Endothelial cell of umbilical vein (primary cell): Measurements from ENCODE around the gene ABCB6. TPM values are rescaled to one million over a fixed set of nuclear protein-coding genes. Genes with fewer than 3 reads are reported as not detected.

ENCODE experiments used
- BruUV-seq: library from RNA; stranded (reverse); fragments of 400-500 nt; replicated peaks from 2 replicates; lab custom pipeline; 2021; lab: Mats Ljungman, UMichigan
- CTCF ChIA-PET: fragments of 300-600, 350-600 bp; sonication (Branson Sonifier 250); formaldehyde crosslinking; loops from one replicate; lab custom pipeline; 2021; ENCODE audit warnings: antibody characterized with exemption, inconsistent platforms; lab: Charles Lee
- POLR2A ChIA-PET: fragments of 300-600, 350-600 bp; sonication (Branson Sonifier 250); formaldehyde crosslinking; loops from one replicate; lab custom pipeline; 2021; ENCODE audit warnings: antibody characterized with exemption, inconsistent platforms; lab: Charles Lee
- DNase-seq: peaks from one replicate; pipeline ENCODE4 v3.0.0-alpha.2; 2011; ENCODE audit warnings: low read depth, low spot score
- FAIRE-seq: peaks from 2 replicates; lab custom pipeline; 2011; peaks lifted over from hg19 to GRCh38; lab: Jason Lieb, UNC
- H2AFZ ChIP-seq: 2 replicates; pipeline ENCODE4 v1.6.0; 2012; ENCODE audit warnings: low read depth, low read length, control low read depth, inconsistent platforms
- H3K27ac ChIP-seq: 2 replicates; pipeline ENCODE4 v1.5.1; 2011; ENCODE audit warnings: low read depth, mild to moderate bottlenecking, control low read depth, low read length, moderate library complexity; ENCODE audit not compliant: insufficient read depth
- H3K27me3 ChIP-seq, 2 experiments: 2 replicates each; pipeline versions ENCODE4 v1.6.0 to v1.6.1; 2011; ENCODE audit warnings: low read length in 2 of 2, mixed read lengths in 1 of 2; ENCODE audit not compliant: control insufficient read depth in 2 of 2, insufficient read depth in 2 of 2
- H3K36me3 ChIP-seq, 2 experiments: 2 replicates in 1 of 2; 3 replicates in 1 of 2; pipeline ENCODE4 v1.5.1; 2011; ENCODE audit warnings: low read length in 2 of 2, mild to moderate bottlenecking in 1 of 2, moderate library complexity in 1 of 2; ENCODE audit not compliant: control insufficient read depth in 2 of 2, insufficient read depth in 2 of 2; ENCODE audit errors: extremely low read depth in 1 of 2
- H3K4me1 ChIP-seq: 3 replicates; pipeline ENCODE4 v1.5.1; 2011; ENCODE audit warnings: mild to moderate bottlenecking, low read length; ENCODE audit not compliant: control insufficient read depth, insufficient read depth; ENCODE audit errors: extremely low read depth
- H3K4me2 ChIP-seq: 2 replicates; pipeline ENCODE4 v1.6.1; 2011; ENCODE audit warnings: low read length, control low read depth, mixed read lengths; ENCODE audit not compliant: insufficient read depth
- H3K4me3 ChIP-seq, 3 experiments: fragments of 200-600 bp in 1 of 3; sonication (generic), shearing (Covaris generic) in 1 of 3; replicated peaks in 1 of 3; 2 replicates each; pipeline ENCODE4 v1.5.1; 2011 to 2016; ENCODE audit warnings: control low read depth in 3 of 3, low read length in 3 of 3, mild to moderate bottlenecking in 2 of 3, inconsistent platforms in 1 of 3, low read depth in 1 of 3, moderate library complexity in 1 of 3; ENCODE audit not compliant: insufficient read depth in 1 of 3
- H3K79me2 ChIP-seq: 2 replicates; pipeline ENCODE4 v1.6.0; 2012; ENCODE audit warnings: low read length, inconsistent platforms; ENCODE audit not compliant: control insufficient read depth, insufficient read depth
- H3K9ac ChIP-seq: replicated peaks from 2 replicates; pipeline ENCODE3; 2011; ENCODE audit warnings: low read length, control low read depth; ENCODE audit not compliant: insufficient read depth; ENCODE audit errors: extremely low read depth
- H3K9me1 ChIP-seq: replicated peaks from 3 replicates; pipeline ENCODE4 v1.6.0; 2011; ENCODE audit warnings: mild to moderate bottlenecking, low read length; ENCODE audit not compliant: control insufficient read depth, insufficient read depth; ENCODE audit errors: extremely low read depth
- H3K9me3 ChIP-seq: replicated peaks from 2 replicates; pipeline ENCODE4 v1.5.1; 2012; ENCODE audit warnings: low read length, inconsistent platforms; ENCODE audit not compliant: control insufficient read depth, insufficient read depth
- H4K20me1 ChIP-seq: replicated peaks from 2 replicates; pipeline ENCODE3; 2011; ENCODE audit warnings: mild to moderate bottlenecking, low read length; ENCODE audit not compliant: control insufficient read depth, insufficient read depth; ENCODE audit errors: extremely low read depth
- CTCF ChIP-seq, 2 donors: IDR thresholded peaks; 1 replicate in 1 of 2; 2 replicates in 1 of 2; pipeline ENCODE4 v1.5.1; 2011; ENCODE audit warnings: low read length in 2 of 2, mild to moderate bottlenecking in 2 of 2, moderate library complexity in 2 of 2, control low read depth in 1 of 2, inconsistent platforms in 1 of 2, low read depth in 1 of 2; ENCODE audit not compliant: insufficient read depth in 1 of 2; ENCODE audit errors: extremely low read depth in 1 of 2
- EZH2 ChIP-seq: IDR thresholded peaks from 2 replicates; pipeline ENCODE4 v1.6.1; 2012; ENCODE audit warnings: borderline replicate concordance, low read depth, mild to moderate bottlenecking, moderate library complexity, low read length, inconsistent platforms; ENCODE audit not compliant: severe bottlenecking
- FOS ChIP-seq: IDR thresholded peaks from 2 replicates; pipeline ENCODE4 v1.6.1; 2011; ENCODE audit warnings: mild to moderate bottlenecking, low read length, moderate library complexity, borderline replicate concordance; ENCODE audit not compliant: insufficient read depth
- GATA2 ChIP-seq: IDR thresholded peaks from 2 replicates; pipeline ENCODE4 v1.7.0; 2011; ENCODE audit warnings: low read depth, mild to moderate bottlenecking, moderate library complexity, mixed read lengths, low read length; ENCODE audit not compliant: insufficient read length, insufficient read depth
- JUN ChIP-seq: IDR thresholded peaks from 2 replicates; pipeline ENCODE4 v1.6.1; 2011; ENCODE audit warnings: borderline replicate concordance, low read depth; ENCODE audit not compliant: insufficient read length, insufficient read depth
- MAX ChIP-seq: IDR thresholded peaks from 2 replicates; pipeline ENCODE4 v1.6.1; 2011; ENCODE audit not compliant: insufficient read depth, insufficient read length
- MYC ChIP-seq: IDR thresholded peaks from one replicate; pipeline ENCODE4 v1.6.1; 2011; ENCODE audit warnings: mild to moderate bottlenecking, low read depth, low read length
- POLR2A ChIP-seq: IDR thresholded peaks from 2 replicates; pipeline ENCODE4 v1.6.1; 2012; ENCODE audit warnings: low read depth, mild to moderate bottlenecking, control low read depth, low read length
- POLR2AphosphoS5 ChIP-seq: IDR thresholded peaks from 2 replicates; pipeline ENCODE4 v1.6.1; 2012; ENCODE audit warnings: low read depth, mild to moderate bottlenecking, control low read depth, low read length, moderate library complexity; ENCODE audit not compliant: insufficient read depth
- dilution Hi-C: fragments of 300-500 bp; cut with MboI; formaldehyde crosslinking; loops from one replicate; pipeline ENCODE4 v1.15.0; 2019; ENCODE audit warnings: low sequenced_read_pairs; ENCODE audit not compliant: extremely low pct_ligation_motif_present
- intact Hi-C: fragments of 100-400 bp; cut with micrococcal nuclease; formaldehyde crosslinking; loops from one replicate; pipeline ENCODE4 v1.10.0; 2022
- polyA plus RNA-seq, 4 experiments: library from polyadenylated mRNA; depleted of rRNA in 3 of 4; stranded (reverse) in 3 of 4; unstranded in 1 of 4; fragments of >200 nt; gene quantifications; 2 replicates each; pipeline versions ENCODE4 v1.2.1 to v1.2.3, GENCODE V29; 2011 to 2012; ENCODE audit warnings: missing spikeins in 1 of 4
- total RNA-seq: library from RNA; stranded (reverse); gene quantifications from 2 replicates; pipeline ENCODE4 v1.2.3, GENCODE V29; 2021

The ABCB6 gene
- total and polyA plus RNA-seq, 2 donors (not counting 3 experiments of a cell fraction or from before 2014, with no cell fraction given): 25.7 to 32.5 TPM

- Histone ChIP-seq H3K4me3 (no peak overlapping the region), H3K27ac (no peak overlapping the region), H2AFZ (no peak overlapping the region), H3K27me3 (no peaks in the 10 kb centered on the region), H3K9me3 (no peaks in the 10 kb centered on the region), H3K9me1 (no peaks in the 10 kb centered on the region), H3K4me1 (peaks cover 11% of the 10 kb centered on the region), H3K9ac (no peak overlapping the region), H3K4me2 (no peak overlapping the region), H3K79me2 (peaks cover 16% of the 10 kb centered on the region), H4K20me1 (no peaks in the 10 kb centered on the region), H3K36me3 (peaks cover 15 to 39% of the 10 kb centered on the region in 2 experiments)
- intact Hi-C loops: no loop called here
- CTCF ChIA-PET: interaction anchor here (0.7 to 1.5 kb wide), 2 partner anchors 11 to 29 kb away, joined by 3 to 4 read pairs; no protein-coding TSS in a partner anchor
- no TSS peak for BruUV-seq
- POLR2A ChIA-PET: no interaction called here
- no peak for TF ChIP-seq POLR2AphosphoS5
- DNase-seq: no peak
- dilution Hi-C loops: no loop called here
- no peak for FAIRE-seq
Measured at GRCh38 chr2:219182331-219183150, 36.2 kb downstream of the ABCB6 start.

- intact Hi-C loops (no loop called here), dilution Hi-C loops (no loop called here)
- POLR2A ChIA-PET: no interaction called here
- Histone ChIP-seq H3K9me3 (no peaks in the 10 kb centered on the region), H3K9ac (no peak overlapping the region), H2AFZ (no peak overlapping the region), H4K20me1 (no peaks in the 10 kb centered on the region), H3K27ac (no peak overlapping the region), H3K4me3 (no peak overlapping the region), H3K4me1 (peaks cover 18% of the 10 kb centered on the region), H3K9me1 (no peaks in the 10 kb centered on the region), H3K36me3 (peaks cover 15 to 39% of the 10 kb centered on the region in 2 experiments), H3K4me2 (no peak overlapping the region), H3K79me2 (peaks cover 16% of the 10 kb centered on the region), H3K27me3 (no peaks in the 10 kb centered on the region)
- no peak for TF ChIP-seq MYC
- no peak for TF ChIP-seq POLR2A
- TF ChIP-seq GATA2: no peak
- no peak for TF ChIP-seq FOS
- TF ChIP-seq EZH2: no peak
- no peak for TF ChIP-seq MAX
- TF ChIP-seq CTCF (IDR thresholded peaks at IDR 0.05; ENCODE audit: extremely low read depth in 1 of 2, insufficient read depth in 1 of 2, low read depth in 1 of 2, low read length in 2 of 2): no peak
- TF ChIP-seq JUN: no peak
- no peak for TF ChIP-seq POLR2AphosphoS5
- DNase-seq (no peak), FAIRE-seq (no peak)
- BruUV-seq: no TSS peak
- CTCF ChIA-PET: interaction anchor here (1.4 to 2.2 kb wide), 3 partner anchors 10 to 152 kb away, joined by 3 to 10 read pairs (median 4); no protein-coding TSS in a partner anchor
Measured at GRCh38 chr2:219181531-219181930, 37.2 kb downstream of the ABCB6 start.
